Measurements from ENCODE around the gene NXPH4.

Gene NXPH4

DNA sequence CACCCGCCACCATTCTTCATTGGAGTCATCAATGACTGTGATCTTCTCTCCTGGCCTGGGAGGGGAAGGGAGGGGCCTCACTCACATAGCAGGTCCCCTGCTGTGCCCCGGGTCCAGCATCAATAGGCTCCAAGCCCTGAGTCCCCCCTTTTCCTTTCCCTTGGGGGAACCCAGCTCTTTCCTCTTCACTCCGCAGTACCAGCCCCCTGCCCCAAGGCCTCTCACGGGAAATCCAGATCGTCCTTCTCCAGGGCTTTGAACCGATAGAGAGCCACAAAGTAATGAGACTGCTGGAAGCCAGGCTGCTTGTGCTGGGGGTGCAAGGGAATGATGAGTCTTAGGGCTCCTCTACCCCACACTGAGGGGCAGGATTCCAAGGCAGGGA is 27.7 kb downstream of the NXPH4 start:
- no peak for DNase-seq

GRCh38 chr12:57247041-57247440 is 30.4 kb downstream of the NXPH4 start:
- no peak for DNase-seq

GRCh38 chr12:57248934-57249742 is 32.5 kb downstream of the NXPH4 start:
- DNase-seq, result no peak

DNA sequence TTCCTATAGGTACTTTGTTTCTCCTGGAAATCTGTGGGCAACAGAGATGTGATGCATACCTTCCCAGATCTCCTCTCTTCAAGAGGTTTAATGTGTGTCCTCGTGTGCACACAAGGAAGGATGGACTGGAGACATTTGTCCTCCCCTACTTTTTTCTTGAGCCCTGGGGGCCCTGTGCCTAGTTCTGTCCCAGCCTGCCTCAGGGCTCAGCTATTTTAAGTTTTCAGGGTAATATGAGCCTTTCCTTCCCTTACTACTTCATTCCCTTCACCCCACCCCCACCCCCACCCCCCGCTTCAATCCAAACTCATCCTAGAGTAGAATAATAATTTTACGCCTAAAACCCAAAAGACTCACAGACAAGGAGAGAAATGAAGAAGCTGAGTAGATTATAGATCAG is 33.9 kb downstream of the NXPH4 start:
- no peak for DNase-seq

- no peak for DNase-seq
Measured at GRCh38 chr12:57250956-57251355, 34.4 kb downstream of the NXPH4 start, which contains the start of gene STAC3. TSS of gene STAC3 (minus strand) at chr12:57251187. CDS start at chr12:57249636, 1,551 bp downstream.

- DNase-seq, result no peak
Measured at GRCh38 chr12:57254506-57255280, 38.1 kb downstream of the NXPH4 start.

- DNase-seq, result no peak
Measured at GRCh38 chr12:57255916-57256315, 39.3 kb downstream of the NXPH4 start.

DNA sequence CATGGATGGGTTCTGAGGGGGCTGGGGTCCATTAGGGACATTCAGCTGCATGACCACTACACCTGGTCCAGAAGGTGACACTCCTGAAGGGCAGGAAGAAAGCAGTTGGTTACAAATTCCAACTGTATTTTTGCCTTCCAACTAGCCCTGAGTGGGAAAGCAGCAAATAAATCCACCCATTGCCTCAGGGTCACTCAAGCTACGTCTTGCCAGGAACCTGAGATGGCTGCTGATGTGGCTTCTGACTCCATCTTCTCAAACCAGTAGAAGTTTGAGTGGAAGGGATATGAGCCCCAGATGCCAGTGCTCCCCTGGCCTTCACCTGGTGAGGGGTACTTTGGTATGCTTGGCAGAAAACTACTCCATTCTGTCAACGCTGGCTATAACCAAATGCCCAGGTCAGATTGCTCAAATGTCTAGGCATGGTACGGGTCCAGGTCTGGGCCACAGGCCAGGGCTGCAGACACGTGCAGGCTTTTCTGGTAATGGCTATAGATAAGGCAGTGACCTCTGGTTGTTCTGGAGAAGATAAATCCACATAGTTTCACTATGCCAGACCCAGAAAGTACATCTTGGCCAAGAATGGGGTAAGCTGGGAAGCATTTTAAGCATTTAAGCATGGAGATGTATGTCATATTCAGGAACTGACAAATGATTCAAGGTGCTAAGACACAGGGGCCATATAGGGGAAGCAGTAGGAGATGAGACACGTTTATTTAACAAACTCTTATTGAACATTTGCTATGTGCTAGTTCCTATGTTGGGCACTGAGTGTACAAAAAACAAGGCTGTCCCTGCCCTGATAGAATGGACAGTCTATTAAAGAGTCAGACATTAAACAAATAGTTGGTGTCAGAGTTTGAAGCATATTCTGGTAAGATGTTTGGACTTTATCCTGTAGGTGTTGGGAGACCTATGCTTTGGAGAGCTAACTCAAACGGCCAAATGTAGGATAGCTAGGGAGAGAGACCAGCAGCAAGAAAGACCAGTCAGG is 42.7 kb downstream of the NXPH4 start:
- no peak for DNase-seq

GRCh38 chr12:57260366-57260765 is 43.8 kb downstream of the NXPH4 start:
- DNase-seq, result no peak

DNA sequence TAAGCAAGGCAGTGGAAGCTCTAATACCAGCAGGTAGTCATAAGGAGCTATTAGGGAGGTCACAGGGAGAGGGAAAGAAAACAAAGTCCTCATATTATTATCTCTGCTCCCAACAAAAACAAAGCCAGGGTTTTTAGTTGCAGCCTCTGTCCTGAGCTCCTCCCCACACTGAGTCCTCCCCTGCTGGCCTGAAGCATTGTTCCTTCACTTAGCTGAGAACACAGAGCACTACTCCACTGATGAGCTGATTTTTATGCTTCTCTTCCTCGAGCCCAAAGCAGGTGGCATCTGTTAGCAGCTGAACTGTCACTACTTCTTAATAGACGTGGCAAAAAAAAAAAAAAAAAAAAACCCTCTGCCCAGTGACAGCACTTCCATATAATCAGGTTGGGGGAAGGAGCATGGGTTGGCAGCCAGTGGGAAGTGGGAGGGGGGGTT is 44.9 kb downstream of the NXPH4 start:
- DNase-seq, result no peak

GRCh38 chr12:57262126-57262822 is 45.7 kb downstream of the NXPH4 start:
- no peak for DNase-seq

- DNase-seq, result no peak
Measured at GRCh38 chr12:57263096-57263495, 46.5 kb downstream of the NXPH4 start.

- no peak for DNase-seq
Measured at GRCh38 chr12:57266681-57267080, 50.1 kb downstream of the NXPH4 start.

DNA sequence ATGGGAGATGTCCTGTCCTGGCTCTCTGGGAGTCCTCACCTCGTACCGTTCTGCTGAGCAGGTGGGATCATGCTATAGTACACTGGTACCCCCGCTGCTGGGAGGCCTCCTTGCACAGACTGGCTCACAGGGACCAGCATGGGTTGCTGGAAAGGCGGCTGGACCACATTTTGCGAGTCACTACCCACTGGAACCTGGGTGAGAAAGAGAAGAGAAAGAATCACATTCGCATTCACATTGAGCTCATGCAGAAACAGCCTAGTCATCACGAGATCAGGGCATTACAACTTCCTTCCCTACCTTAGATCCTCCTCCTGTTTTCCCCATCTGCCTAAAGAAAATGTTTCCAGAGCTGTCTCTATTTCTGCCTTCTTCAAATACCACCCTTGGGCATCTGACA is 51.7 kb downstream of the NXPH4 start:
- DNase-seq, result no peak

DNA sequence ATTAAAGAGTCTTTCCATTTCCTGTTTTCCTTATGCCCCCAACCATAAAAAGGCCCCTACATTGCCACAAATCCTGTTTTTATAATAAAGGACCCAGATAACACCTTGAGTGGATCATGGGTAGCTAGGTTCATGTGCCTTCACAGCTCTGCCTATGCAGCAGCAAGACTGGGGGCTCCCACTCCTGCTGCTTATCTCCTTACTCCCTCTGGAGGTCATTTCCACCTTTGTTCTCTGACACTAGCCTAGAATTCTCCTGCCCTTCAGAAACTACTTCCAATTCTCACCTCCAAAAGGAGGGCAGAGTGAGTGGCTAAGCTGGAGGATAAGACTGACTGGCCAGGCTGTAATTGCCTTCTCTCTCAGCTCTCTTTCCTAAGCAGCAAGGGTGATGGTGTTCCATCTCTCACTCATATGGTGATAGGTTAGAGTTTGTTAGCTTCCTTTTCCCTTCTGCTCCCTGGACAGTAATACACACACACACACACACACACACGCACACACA is 54.4 kb downstream of the NXPH4 start:
- DNase-seq, result no peak

DNA sequence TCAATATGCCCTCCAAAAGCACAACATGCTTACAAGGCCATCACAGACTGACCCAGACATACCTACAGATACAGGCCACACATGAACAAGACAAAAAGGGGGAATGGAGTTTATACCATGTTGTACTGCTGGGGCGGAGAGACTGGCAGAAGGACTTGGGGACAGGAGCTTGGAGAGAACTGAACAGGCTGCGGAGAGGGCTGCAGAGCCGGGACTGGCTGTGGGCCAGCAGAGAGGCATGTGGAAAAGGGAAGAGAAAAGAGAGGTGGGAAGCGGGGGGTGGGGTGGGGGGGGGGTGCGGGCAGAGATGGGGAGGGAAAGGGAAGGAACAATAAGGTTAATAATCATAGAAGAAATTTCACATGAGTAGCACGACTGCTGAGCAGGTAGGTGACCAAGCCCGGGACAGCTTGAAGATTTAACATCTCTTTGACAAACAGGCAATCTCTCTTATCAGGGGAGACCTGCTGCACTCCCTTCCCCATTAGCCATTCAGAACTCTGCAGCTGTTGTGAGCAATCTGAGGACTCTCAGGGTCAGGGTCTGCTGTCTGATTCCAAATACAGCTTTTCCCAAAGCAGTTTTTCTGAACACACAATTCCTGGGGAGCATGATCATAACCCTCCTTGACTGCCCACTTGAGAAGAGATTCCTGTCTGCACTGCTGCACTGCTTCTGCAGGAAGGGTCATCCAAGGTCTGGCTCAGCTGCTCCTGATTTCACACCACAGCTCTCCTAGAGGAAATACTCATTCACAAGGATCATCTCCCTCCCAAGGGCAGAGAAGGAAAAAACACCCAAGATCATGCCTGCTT is 56.0 kb downstream of the NXPH4 start:
- DNase-seq, result no peak

GRCh38 chr12:57273516-57273915 is 56.9 kb downstream of the NXPH4 start:
- no peak for DNase-seq

All from activated gamma-delta T cell treated with Interleukin-2 at 50 U/mL for 16 hours (primary cell).